DMS153 treated with DMSO at 0.1 percent for 48 hours (cell line): ENCODE results near the gene BTBD9.

Experiments used
- DNase-seq: peaks from one replicate; lab custom pipeline; 2025; ENCODE audit not compliant: unreplicated experiment; lab: John Stamatoyannopoulos, UW

The BTBD9 gene

DNA sequence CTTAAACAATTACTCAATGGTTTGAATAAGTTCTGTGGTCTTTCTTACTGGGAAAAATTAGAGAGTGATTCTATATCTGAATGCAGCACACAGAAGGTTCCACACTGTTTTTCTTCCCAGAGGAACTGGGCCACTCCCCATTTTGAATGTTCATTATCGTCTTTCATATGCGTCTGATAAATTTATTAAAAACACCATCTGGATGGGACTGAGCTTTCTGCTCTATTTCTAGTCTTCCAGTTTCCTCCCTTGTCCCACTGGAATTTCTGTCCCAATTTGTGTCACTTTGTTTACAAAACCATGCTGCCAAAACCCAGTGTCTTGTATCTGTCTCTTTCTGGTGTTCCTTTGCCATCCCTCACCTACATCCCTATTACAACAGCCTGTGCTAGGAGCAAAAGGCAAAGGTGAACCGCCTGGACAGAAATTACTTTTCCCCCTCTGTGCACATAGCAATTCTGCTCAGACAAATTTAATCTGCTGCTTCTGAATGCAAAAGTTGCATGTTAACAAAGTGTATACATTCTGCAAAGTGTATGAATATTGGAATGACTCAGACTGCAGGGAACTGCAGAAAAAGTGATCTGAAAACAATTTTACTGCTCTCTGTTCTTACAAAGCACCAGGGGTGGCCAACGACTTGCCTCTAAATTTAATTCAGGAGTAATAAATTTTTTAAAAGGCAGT is 333.6 kb downstream of the BTBD9 start:
- DNase-seq = no peak

DNA sequence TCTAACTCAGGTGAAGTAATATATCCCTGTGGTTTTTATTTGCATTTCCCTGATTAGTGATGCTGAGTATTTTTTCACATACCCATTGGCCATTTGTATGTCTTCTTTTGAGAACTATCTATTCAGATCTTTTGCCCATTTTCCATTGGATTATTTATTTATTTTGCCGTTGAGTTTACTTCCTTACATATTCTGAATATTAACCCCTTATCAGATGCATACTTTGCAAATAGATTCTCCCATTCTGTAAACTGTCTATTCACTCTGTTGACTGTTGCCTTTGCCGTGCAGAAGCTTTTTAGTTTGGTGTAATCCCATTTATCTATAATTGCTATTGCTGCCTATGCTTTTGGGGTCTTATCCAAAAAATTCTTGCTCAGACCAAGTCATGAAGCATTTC is 336.9 kb downstream of the BTBD9 start:
- no peak for DNase-seq

DNA sequence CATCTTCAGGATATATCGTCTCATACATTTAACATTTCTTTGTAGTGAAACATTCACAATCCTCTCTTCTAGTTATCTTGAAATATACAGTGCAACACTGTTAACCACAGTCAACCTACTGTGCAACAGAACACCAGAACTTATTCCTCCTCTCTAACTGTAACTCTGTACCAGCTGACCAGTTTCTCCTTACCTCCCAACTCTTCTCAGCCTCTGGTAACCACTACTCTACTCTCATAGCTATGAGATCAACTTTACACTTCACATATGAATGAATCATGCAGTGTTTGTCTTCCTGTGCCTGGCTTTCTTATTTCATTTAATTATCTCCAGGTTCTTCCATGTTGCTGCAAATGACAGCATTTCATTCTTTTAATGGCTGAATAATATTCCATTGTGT is 337.6 kb downstream of the BTBD9 start:
- DNase-seq = no peak

DNA sequence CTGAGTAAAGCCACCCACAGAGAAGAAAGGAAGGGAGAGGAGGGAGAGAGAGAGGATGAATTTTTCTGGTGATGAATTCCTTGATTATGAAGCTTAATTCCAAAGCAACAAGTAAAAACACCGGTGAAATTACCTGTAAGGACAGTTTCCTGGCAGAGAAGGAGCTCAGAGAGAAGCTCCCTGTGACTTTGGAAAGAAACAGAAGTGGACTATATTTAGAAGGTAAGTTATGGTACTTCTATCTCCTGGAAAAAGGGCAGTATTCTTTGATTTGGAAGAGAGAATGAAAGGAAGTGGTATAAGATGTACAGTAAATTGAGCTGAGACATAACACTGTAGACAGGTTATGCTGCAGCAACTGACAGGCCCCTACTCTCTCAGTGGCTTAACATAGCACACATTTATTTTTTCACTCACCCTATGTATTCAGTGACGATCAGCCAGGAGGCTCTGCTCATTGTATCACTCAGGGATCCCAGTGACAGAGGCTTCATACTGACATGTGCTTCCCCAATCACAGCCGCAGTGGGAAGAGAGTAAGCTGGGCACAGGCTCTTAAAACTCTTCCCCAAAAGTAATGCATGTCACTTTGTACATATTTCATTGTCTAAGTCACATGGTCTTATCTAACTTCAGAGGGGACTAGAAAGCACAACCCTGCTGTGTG is 349.5 kb downstream of the BTBD9 start:
- DNase-seq = no peak

DNA sequence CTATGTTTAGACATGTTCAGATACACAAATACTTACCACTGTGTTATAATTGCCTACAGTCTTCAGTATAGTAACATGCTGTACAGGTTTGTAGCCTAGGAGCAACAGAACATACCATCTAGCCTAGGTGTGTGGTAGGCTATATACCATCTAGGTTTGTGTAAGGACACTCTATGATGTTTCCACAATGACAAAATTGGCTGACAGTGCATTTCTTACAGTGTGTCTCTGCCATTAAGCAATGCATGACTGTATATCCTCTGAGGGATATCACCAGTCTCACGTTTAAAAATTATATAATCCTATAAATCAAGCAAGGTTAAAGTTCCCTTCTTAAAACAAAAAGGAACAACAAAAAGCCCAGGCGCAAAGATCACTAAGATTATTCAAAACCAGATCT is 352.2 kb downstream of the BTBD9 start:
- DNase-seq = no peak

DNA sequence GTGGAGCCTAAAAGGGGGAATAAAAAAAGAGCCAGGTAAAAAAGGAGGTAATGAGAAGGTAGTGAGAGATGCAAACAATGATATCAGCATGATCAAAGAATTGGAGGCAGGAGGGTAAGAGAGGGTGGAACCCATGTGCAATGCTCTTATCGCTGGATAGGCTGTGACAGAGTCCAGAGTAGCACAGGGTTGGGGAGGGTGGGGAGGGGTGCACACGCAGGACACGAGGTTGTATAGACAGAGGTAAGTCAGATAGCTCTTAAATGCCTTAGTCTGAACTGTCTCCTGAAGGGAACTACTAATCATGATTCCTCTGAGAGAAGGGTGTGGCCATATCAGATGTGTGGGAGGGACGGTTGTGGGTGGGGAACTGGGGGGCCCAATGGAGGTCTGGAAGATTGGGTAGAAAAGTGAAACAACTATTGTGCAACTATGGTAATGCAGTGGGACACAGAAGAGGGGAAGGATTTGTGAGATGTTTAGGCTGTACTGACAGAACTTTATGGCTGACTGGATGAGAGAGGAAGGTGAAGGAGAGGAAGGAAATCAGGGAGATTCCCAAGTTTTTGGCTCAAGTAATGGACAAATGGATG is 354.8 kb downstream of the BTBD9 start:
- DNase-seq = no peak

DNA sequence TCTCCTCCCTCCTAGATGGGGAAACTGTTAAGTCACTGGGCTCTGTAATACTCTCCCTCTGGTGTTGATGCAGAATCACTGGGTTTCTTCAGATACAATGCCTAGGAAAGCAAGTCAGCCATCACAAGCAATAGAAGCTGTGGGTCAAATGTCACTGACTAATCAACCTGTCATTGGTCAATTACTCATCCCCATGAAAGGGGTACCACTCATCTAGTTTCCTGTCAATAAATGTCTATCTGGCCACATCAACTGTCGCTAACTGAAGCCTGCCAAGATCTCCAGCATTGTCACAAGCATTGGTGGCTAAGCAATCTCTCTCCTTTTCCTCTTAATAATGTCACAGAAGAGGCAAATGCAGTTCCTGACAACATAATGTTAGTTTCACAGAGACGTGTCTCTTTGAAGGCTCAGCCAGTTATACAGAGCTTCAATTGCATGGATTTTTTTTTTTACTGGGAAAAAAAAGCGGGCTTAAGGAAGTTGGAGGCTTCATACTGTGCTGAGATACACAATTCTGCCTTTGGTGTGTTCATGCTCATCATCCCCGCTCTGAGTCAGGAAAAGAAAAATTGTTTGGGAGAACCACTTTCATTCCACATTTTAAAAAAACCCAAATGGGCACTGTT is 355.9 kb downstream of the BTBD9 start:
- no peak for DNase-seq

DNA sequence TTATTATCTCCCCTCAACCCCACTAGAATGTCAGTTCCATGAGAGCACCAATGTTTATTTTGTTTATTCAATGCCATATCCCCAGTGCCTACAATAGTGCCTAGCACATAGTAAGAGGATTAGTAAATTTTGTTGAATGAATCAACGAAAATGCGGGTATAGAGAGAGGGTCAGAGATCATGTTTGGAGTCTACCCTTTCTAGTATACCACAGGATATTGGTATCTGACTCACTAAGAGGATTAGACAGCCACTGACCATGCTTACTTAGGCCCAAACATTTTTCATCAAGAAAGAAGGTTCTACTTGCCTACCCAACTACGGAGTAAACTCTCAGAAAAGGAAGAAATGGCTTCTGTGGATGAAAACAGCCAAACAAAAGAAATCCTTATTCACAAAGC is 356.8 kb downstream of the BTBD9 start:
- no peak for DNase-seq

DNA sequence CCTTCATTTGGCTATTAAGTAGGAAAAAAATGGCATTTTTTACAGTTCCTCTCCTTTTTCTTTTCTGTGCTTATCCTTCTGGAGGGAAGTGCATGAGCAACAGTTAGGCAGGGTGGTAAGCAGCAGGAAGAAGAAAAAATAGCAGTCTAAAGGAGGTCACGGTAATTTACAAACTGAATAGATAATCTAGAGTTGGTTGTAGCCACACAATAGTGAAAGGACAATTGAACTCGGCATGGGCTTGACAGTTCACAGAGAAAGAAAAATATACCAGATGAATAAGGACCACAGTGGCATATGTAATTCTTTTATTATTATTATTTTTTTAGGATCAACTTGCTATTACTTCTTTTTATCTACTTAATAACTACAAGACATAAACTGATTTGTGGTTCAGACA is 358.6 kb downstream of the BTBD9 start:
- no peak for DNase-seq

DNA sequence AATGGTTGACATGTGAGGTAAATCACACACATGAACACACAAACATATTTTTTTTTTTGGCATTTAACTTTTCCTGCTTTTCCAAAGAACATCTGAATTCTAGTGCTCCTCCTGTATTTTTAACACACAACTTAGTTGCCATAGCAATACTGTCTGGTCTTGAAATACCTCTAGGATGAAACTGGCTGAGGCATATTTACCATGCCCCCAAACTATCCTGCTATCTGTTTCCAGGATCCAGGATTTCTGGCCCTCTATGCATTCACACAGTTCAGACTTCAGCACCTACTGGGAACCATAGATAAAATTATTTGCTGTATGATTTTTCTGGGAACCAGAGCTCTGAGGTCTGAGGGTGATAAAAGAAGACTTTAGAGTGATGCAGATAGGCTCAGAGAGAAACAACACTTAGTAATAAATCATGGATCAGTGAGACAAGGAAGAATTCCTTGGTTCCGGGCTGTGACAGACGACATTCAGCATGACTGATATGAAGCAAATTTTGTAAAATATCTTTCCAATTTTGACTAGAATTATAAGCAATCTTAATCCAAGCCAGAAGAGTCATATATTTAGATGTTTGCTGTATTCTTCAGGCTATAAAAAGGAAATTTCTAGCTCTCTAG is 359.7 kb downstream of the BTBD9 start:
- no peak for DNase-seq

DNA sequence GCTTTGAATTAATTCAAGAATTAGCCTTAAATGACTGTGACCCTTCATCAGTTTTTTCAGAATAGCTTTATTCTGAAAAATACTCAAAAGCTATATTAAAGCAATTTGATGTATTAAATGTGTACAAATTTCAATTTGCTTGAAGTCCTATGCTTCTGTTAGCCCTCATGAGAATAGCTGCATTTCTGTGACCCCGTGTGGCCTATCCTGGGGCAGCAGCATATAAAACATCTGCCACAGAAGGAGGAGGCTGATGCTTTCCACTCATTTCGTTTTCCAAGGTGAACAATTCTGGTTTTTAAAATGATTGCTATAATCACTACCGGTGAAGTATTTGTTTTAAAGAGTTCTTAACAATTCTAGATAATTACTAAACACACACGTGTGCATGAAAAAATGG is 360.3 kb downstream of the BTBD9 start:
- no peak for DNase-seq

DNA sequence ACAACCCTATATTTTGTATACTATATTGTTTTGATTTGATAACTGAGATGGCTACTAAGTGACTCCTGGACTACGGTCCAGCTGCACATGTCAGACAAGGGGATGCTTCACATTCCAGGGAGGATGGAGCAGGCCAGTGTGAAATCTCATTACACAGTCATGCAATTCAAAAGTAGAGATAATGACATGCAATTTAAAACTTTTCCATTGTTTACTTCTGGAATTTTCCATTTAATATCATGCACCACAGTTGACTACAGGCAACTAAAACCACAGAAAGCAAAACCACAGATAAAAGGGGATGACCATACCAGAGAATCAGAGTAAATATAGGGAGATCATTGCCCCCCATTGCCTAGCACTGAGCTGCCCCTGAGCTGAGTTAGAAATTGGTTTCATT is 366.4 kb downstream of the BTBD9 start:
- no peak for DNase-seq

DNA sequence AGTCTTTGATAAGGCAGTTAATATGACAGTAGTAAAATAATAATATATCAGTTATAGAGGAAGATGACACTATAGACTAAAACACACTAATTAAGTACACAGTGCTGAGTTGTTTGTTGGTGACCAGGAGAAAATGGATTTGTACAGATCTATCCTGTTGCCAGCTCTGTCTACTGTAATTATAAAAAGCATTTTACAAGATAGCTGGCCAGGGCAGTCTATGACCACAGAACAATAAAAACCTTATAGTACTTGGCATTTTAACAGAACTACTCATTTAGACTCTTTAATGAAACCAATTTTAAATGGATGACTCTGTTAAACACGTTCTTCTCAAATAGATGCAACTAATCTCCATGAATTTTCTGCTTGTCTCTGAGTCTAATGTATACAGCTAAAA is 367.5 kb downstream of the BTBD9 start:
- DNase-seq = no peak

DNA sequence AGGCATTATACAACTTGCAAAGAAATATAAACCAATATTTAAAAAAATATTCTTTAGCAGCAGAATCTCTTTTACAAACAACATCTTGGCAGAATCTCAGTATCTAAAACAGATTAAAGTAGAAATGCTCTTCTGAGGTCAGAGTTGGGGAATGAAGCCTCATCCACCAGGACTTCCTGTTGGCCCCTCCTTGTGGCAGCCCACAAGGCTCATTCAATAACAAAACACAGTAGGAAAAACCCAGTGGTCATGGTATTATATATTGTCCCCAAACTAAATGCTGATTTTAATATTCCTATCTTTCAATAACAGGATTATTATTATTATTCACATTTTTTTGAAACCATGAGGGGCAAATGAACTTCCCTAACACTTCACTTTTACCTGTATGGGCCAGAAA is 368.6 kb downstream of the BTBD9 start:
- no peak for DNase-seq

DNA sequence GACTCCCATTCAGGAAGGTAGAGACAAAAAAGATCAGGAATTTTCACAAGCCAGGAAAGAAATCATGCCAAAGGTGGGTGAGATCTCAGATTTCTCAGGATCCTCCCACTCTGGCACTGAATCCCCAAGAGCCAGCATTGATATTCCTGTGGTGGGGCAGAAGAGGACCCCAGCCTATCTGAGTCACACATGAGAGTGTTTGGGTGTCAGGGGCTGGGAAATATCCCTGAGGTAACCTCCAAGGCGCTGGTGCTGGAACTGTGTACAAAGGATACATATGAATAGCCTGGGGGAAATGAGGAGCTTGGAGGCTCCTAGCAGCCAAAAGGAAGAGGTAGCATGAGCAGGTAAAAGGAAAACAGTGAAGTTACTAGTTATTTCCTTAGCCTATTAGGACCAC is 369.4 kb downstream of the BTBD9 start:
- DNase-seq = no peak

DNA sequence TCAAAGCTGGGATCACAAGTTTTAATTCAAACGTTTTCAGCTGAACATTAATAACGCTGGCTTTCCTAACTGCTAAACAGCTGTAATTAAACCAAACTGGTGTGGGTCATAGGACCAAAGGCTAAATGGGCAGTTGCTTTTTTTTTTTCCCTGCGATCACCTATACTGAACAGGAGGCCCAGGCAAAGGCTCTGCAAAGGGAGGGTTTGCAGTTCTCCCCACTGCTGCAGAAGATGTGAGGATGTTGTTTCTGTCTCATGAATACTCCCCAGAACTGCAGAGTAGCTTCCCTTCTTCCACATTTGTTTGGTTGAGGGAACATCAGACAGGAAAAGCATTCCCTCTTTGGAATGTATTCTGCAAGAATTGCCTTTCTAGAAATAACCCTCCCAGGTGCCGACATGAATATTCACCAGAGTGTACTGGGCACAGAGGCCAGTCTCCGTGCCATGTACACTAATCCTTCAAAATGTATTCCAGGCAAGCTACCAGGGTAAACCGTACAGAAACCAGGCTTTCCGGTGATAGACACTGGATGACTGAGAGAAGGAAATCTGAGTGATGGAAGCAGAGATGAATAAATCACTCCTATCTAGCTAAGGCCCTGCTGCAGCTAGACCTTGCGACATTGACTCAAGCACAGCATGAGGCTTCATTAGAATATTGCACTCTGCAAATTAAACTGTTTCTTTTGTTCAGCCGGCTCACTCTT is 370.1 kb downstream of the BTBD9 start:
- DNase-seq = no peak

DNA sequence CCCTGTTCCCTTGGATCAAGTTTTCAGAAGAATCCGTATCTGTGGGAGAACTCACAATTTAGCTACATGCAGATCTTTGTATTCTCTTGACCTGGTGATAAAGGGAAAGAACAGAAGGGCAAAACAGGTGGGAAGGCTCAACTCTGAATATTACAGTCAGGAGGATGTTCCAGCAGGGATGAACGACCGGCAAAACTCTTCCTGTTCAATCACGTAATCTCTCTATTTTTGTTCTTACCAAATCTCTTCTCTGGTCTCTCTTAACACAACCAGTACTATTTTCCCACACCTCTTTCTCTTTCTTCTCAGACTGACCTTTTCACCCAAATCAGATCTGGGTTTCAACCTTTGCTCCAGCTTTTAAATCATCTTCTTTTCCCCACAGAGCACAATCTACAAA is 371.4 kb downstream of the BTBD9 start:
- DNase-seq = no peak

DNA sequence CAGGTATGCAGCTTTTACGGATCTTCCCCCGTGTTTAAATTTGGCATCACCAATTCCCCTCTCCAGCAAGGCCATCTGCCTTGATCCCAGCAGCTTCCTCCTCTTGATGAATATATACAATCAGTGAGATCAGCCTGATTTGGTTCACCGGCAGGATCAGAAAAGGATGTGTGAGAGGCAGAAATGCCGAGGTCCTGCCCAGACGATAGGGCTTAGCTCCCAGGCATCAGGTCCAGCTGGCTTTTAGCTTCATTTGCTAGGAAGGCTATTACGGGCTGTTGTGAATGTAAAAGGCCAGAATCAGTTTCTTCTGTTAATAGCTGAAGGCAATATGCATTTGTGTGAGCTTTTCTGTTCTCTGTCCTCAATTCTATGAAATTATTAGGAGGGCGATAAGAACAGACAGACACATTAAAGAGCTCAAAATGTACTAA is 372.8 kb downstream of the BTBD9 start:
- no peak for DNase-seq

DNA sequence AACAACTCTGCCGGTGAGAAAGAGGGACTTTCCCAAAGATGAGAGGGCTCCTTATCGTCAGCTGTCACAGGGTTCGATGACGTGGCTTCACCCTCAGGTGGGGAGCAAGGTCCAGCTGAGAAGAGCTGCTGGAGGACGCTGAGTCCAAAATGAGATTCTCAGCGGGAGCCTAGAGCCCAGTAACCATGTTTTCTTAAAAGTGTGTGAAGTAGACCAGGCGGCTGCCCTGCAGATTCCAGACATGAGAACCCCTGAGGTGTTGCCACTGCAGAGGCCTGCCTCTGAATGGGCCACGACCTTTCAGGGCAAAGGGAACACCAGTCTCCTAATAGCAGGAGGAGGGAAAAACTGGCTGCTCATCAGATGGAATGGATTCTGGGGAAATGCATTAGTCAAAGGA is 375.1 kb downstream of the BTBD9 start:
- no peak for DNase-seq

DNA sequence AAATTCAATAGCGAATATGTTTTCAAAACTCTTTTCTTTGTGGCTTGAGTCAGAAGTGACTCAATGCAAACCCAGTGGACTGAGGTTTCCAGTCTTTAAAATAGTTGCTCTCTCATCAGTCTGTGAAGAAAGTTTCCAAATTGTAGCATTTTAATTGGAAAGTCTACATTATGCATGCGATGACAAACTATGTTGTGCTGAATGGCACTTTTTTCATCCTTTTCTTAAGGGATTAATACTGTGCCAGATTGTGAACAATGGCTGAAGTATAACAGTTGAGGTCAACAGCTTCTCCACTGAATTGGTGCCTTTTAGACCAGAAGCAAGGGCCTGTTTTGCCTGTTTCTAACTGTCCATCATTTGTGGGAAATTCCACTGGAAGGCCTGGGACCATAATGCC is 377.1 kb downstream of the BTBD9 start:
- no peak for DNase-seq

DNA sequence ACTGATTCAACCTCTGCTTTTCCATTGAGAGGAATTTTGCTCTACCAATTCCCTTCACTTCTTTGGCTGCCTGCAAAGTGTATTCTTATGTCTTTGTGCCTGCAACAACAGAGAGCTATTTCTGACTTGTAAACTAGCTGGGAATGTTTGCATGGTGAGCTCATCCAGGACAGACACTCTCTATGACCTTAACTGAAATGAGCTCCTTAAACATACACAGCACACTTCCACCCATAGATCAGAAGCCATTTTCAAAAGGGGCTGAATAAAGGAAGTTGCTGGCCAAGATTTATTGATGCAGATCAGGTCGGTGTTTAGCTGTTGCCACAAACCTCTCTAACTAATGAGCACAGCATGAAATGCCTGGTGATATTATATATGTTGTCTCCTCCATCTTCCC is 377.7 kb downstream of the BTBD9 start:
- no peak for DNase-seq
